ENCODE measurements around the gene LPIN3. TPM values are rescaled to one million over a fixed set of nuclear protein-coding genes. Genes with fewer than 3 reads are reported as not detected.

The LPIN3 gene
- total and polyA plus RNA-seq, 7 donors = 0.57 to 3.0 (median 1.5) TPM

- DNase-seq (peak; percentile 42 to 77), ATAC-seq (peak; percentile 47 to 69 (median 57))
- no peaks in the 10 kb centered on the region for H3K36me3 ChIP-seq (ENCODE audit: insufficient read depth in 1 of 2, low read depth in 1 of 2)
- no peak overlapping the region for H3K4me3 ChIP-seq
- TF ChIP-seq, protein P1, sequence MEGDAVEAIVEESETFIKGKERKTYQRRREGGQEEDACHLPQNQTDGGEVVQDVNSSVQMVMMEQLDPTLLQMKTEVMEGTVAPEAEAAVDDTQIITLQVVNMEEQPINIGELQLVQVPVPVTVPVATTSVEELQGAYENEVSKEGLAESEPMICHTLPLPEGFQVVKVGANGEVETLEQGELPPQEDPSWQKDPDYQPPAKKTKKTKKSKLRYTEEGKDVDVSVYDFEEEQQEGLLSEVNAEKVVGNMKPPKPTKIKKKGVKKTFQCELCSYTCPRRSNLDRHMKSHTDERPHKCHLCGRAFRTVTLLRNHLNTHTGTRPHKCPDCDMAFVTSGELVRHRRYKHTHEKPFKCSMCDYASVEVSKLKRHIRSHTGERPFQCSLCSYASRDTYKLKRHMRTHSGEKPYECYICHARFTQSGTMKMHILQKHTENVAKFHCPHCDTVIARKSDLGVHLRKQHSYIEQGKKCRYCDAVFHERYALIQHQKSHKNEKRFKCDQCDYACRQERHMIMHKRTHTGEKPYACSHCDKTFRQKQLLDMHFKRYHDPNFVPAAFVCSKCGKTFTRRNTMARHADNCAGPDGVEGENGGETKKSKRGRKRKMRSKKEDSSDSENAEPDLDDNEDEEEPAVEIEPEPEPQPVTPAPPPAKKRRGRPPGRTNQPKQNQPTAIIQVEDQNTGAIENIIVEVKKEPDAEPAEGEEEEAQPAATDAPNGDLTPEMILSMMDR (IDR thresholded peaks at IDR 0.05) = no peak
- no peak overlapping the region for H3K27ac ChIP-seq
- H3K4me1 ChIP-seq = peaks cover 6% of the 10 kb centered on the region
- H3K27me3 ChIP-seq (ENCODE audit: insufficient read depth in 3 of 3, low read length in 2 of 3) = no peaks in the 10 kb centered on the region
- intact Hi-C loops (cut with DNase I) = no loop called here
- H3K9me3 ChIP-seq = no peaks in the 10 kb centered on the region
- 48 to 55% (median 53%) methylated on average over 12 of the region's 12 CpGs for WGBS, 3 donors
These were observed 52.5 kb downstream of the LPIN3 start for GRCh38 chr20:41392871-41393704.

DNA sequence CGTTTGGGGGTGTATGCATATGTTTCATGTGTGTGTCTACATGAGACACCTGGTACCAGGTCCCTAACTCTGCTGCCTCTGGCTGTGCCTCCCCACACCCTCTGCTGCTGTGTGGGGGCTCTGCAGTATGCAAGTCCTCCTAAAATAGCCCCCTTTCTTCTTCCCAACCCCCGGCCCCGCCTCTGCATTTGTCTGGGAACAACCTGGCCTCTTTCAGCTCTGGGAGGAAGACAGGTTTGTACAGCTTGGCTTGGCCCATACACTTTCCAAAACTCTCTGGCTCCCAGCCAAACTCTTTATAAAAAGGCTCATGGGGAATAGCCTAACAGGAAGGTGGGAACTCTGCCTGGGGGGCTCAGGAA lies 53.1 kb downstream of the LPIN3 start:
- H3K27ac ChIP-seq = no peak overlapping the region
- H3K36me3 ChIP-seq (ENCODE audit: insufficient read depth in 1 of 2, low read depth in 1 of 2) = no peaks in the 10 kb centered on the region
- H3K4me3 ChIP-seq = no peak overlapping the region
- 59 to 81% (median 66%) methylated on average over 3 of the region's 3 CpGs for WGBS, 3 donors
- DNase-seq (no peak), ATAC-seq (no peak)
- intact Hi-C loops (cut with DNase I) = no loop called here
- no peaks in the 10 kb centered on the region for H3K27me3 ChIP-seq (ENCODE audit: insufficient read depth in 3 of 3, low read length in 2 of 3)
- TF ChIP-seq, protein P1 (IDR thresholded peaks at IDR 0.05) = no peak
- H3K9me3 ChIP-seq = no peaks in the 10 kb centered on the region
- peaks cover 6% of the 10 kb centered on the region for H3K4me1 ChIP-seq

DNA sequence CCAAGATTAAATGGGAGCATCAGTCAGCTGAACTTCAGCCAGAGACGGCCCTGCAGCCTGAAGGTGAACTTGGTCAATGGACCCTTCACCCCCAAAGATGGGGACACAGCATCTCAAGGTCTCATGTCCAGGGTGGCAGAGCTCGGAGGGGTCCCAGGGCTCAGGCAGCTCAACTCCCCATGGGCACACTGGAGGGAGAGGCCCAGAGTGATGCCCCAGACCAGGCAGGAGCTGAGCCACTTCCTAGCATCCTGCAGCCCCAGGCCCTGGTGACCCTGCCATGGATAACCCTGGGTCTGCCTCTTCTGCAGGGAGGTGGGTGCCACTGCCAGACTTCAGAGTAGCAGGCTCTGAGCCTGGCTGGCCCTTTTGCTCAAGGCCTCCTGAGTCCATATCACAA lies 53.5 kb downstream of the LPIN3 start:
- Histone ChIP-seq H3K27me3 (ENCODE audit: insufficient read depth in 3 of 3, low read length in 2 of 3) (no peaks in the 10 kb centered on the region), H3K4me1 (peaks cover 6% of the 10 kb centered on the region), H3K4me3 (no peak overlapping the region), H3K36me3 (ENCODE audit: insufficient read depth in 1 of 2, low read depth in 1 of 2) (no peaks in the 10 kb centered on the region), H3K27ac (no peak overlapping the region), H3K9me3 (no peaks in the 10 kb centered on the region)
- DNase-seq (no peak), ATAC-seq (no peak)
- intact Hi-C loops (cut with DNase I) = no loop called here
- 92 to 94% (median 93%) methylated on average over 2 of the region's 2 CpGs for WGBS, 3 donors
- TF ChIP-seq, protein P1 (IDR thresholded peaks at IDR 0.05) = no peak

- no peaks in the 10 kb centered on the region for H3K36me3 ChIP-seq (ENCODE audit: insufficient read depth in 1 of 2, low read depth in 1 of 2)
- no peaks in the 10 kb centered on the region for H3K9me3 ChIP-seq
- TF ChIP-seq, protein P1 (IDR thresholded peaks at IDR 0.05) = no peak
- no peak overlapping the region for H3K4me3 ChIP-seq
- no peaks in the 10 kb centered on the region for H3K27me3 ChIP-seq (ENCODE audit: insufficient read depth in 3 of 3, low read length in 2 of 3)
- WGBS, 3 donors = 70 to 75% (median 71%) methylated on average over 9 of the region's 9 CpGs
- no peak for ATAC-seq
- peaks cover 6% of the 10 kb centered on the region for H3K4me1 ChIP-seq
- intact Hi-C loops (cut with DNase I) = loop anchor here in 1 of 2 donors (5.0 kb wide), 1 partner anchor 33 kb away; no protein-coding TSS in a partner anchor
- no peak overlapping the region for H3K27ac ChIP-seq
- no peak for DNase-seq
These were observed 54.5 kb downstream of the LPIN3 start for GRCh38 chr20:41394931-41395666.
